ENCODE measurements around the gene CYYR1.

- TF ChIP-seq POLR2A (IDR thresholded peaks at IDR 0.05; ENCODE audit: low read depth, low read length) (no peak), POLR2AphosphoS5 (IDR thresholded peaks at IDR 0.05; ENCODE audit: low read depth, low read length) (no peak), TAF1 (IDR thresholded peaks at IDR 0.05; ENCODE audit: borderline replicate concordance, low read depth, low read length) (no peak)
These were observed 8.0 kb downstream of the CYYR1 start for GRCh38 chr21:26565111-26565510.

All from GM12892 (cell line).